HepG2 (cell line): ENCODE results near the gene AOX1. TPM values are rescaled to one million over a fixed set of nuclear protein-coding genes. Genes with fewer than 3 reads are reported as not detected.

ENCODE experiments used
- ATAC-seq: fragments of 200-7000 bp; cut with Tn5 transposase; 3 replicates; pipeline ENCODE4 v1.9.1; 2020; ENCODE audit warnings: mild to moderate bottlenecking, moderate library complexity
- BruUV-seq: library from RNA; stranded (reverse); fragments of 400-500 nt; replicated peaks from 2 replicates; lab custom pipeline; 2021; lab: Mats Ljungman, UMichigan
- CTCF ChIA-PET: fragments of 300-600 bp; formaldehyde crosslinking; extraction: SDS; loops from one replicate; lab custom pipeline; 2021; ENCODE audit warnings: low total read pairs, inconsistent platforms, low intra/inter-chr PET ratio; lab: Yijun Ruan, JAX
- POLR2A ChIA-PET: fragments of 350-600 bp; sonication (Branson Sonifier 250); formaldehyde crosslinking; loops from one replicate; lab custom pipeline; 2020; ENCODE audit warnings: antibody characterized with exemption, inconsistent platforms; lab: Yijun Ruan, JAX
- DNase-seq: peaks from one replicate; pipeline ENCODE4 v3.0.0-alpha.2; 2015; ENCODE audit warnings: low spot score
- FAIRE-seq: peaks from 3 replicates; lab custom pipeline; 2011; peaks lifted over from hg19 to GRCh38; lab: Jason Lieb, UNC
- H2AFZ ChIP-seq: one replicate; pipeline ENCODE4 v1.6.1; 2011; ENCODE audit warnings: low read length, inconsistent platforms
- H3K27ac ChIP-seq: fragments of 300-600 bp; 3 replicates; pipeline ENCODE4 v1.8.0; 2011; ENCODE audit warnings: mixed run types, mild to moderate bottlenecking, mixed read lengths, low read length, inconsistent platforms; ENCODE audit not compliant: insufficient read depth; ENCODE audit errors: extremely low read length
- H3K27me3 ChIP-seq, 2 experiments: fragments of 200-600 bp in 1 of 2; 2 replicates in 1 of 2; 3 replicates in 1 of 2; pipeline versions ENCODE4 v1.6.0 to v1.8.0; 2011; ENCODE audit warnings: low read length in 2 of 2, mild to moderate bottlenecking in 2 of 2, moderate library complexity in 2 of 2, inconsistent platforms in 1 of 2; ENCODE audit not compliant: insufficient read depth in 2 of 2, control insufficient read depth in 1 of 2
- H3K36me3 ChIP-seq, 2 experiments: fragments of 200-600 bp in 1 of 2; replicated peaks in 1 of 2; 2 replicates in 1 of 2; 3 replicates in 1 of 2; pipeline versions ENCODE4 v1.5.1 to v1.8.0; 2011; ENCODE audit warnings: low read length in 2 of 2, inconsistent platforms in 1 of 2; ENCODE audit not compliant: insufficient read depth in 2 of 2, control insufficient read depth in 1 of 2
- H3K4me1 ChIP-seq: 2 replicates; pipeline ENCODE4 v1.5.1; 2012; ENCODE audit warnings: low read length, inconsistent platforms; ENCODE audit not compliant: insufficient read depth
- H3K4me2 ChIP-seq: 2 replicates; pipeline ENCODE4 v1.6.0; 2011; ENCODE audit warnings: low read depth, low read length, inconsistent platforms
- H3K4me3 ChIP-seq, 3 experiments: fragments of 200-600 bp in 1 of 3; sonication (generic), shearing (Covaris generic) in 1 of 3; replicated peaks in 1 of 3; 2 replicates each; pipeline ENCODE4 v1.5.1; 2011 to 2016; ENCODE audit warnings: low read length in 3 of 3, inconsistent platforms in 2 of 3, low read depth in 2 of 3, mild to moderate bottlenecking in 2 of 3, control low read depth in 1 of 3, mixed read lengths in 1 of 3; ENCODE audit not compliant: insufficient read depth in 1 of 3
- H3K79me2 ChIP-seq: one replicate; pipeline ENCODE4 v1.6.1; 2011; ENCODE audit warnings: low read length, inconsistent platforms; ENCODE audit not compliant: insufficient read depth
- H3K9ac ChIP-seq: 2 replicates; pipeline ENCODE4 v1.6.0; 2011; ENCODE audit warnings: mild to moderate bottlenecking, low read depth, low read length, inconsistent platforms; ENCODE audit not compliant: insufficient read depth
- H3K9me3 ChIP-seq: 2 replicates; pipeline ENCODE4 v1.5.1; 2012; ENCODE audit warnings: mild to moderate bottlenecking, low read length
- H4K20me1 ChIP-seq: 2 replicates; pipeline ENCODE4 v1.6.0; 2011; ENCODE audit warnings: inconsistent platforms, mild to moderate bottlenecking, low read length, moderate library complexity; ENCODE audit not compliant: insufficient read depth
- FOXK2 ChIP-seq: fragments of 450-650 bp; IDR thresholded peaks from 2 replicates; pipeline ENCODE4 v1.6.1; 2016
- GZF1 ChIP-seq: sonication (generic); formaldehyde crosslinking; IDR thresholded peaks from 2 replicates; pipeline ENCODE4 v1.5.1; 2020; ENCODE audit warnings: mild to moderate bottlenecking, missing genetic modification reagents
- HDAC6 ChIP-seq: fragments of 200-600 bp; sonication (generic); IDR thresholded peaks from 2 replicates; pipeline ENCODE4 v1.7.0; 2017; ENCODE audit warnings: mild to moderate bottlenecking, antibody characterized with exemption, low read length, low read depth
- JUND ChIP-seq: sonication (generic); formaldehyde crosslinking; IDR thresholded peaks from 2 replicates; pipeline ENCODE4 v1.8.0; 2022; ENCODE audit warnings: mild to moderate bottlenecking, missing genetic modification reagents
- LRRFIP1 ChIP-seq: sonication (generic); formaldehyde crosslinking; conservative IDR thresholded peaks from 2 replicates; pipeline ENCODE4 v1.4.0; 2020; ENCODE audit warnings: missing genetic modification reagents
- MAF1 ChIP-seq: sonication (generic); formaldehyde crosslinking; IDR thresholded peaks from 2 replicates; pipeline ENCODE4 v1.5.0; 2020; ENCODE audit warnings: missing genetic modification reagents, borderline replicate concordance
- NR0B2 ChIP-seq: sonication (generic); formaldehyde crosslinking; IDR thresholded peaks from 2 replicates; pipeline ENCODE4 v1.4.0; 2020; ENCODE audit warnings: mild to moderate bottlenecking, missing genetic modification reagents
- REXO4 ChIP-seq: sonication (generic); formaldehyde crosslinking; IDR thresholded peaks from 2 replicates; pipeline ENCODE4 v1.8.0; 2022; ENCODE audit warnings: missing genetic modification reagents, mild to moderate bottlenecking, borderline replicate concordance
- RFX5 ChIP-seq: IDR thresholded peaks from 2 replicates; pipeline ENCODE4 v1.6.1; 2011; ENCODE audit warnings: low read depth, low read length, improper control_type of control experiment
- ZC3H13 ChIP-seq: sonication (generic); formaldehyde crosslinking; IDR thresholded peaks from 2 replicates; pipeline ENCODE4 v1.8.1; 2023; ENCODE audit warnings: mild to moderate bottlenecking, missing genetic modification reagents, moderate library complexity
- ZNF383 ChIP-seq: sonication (generic); formaldehyde crosslinking; IDR thresholded peaks from 2 replicates; pipeline ENCODE4 v1.4.0; 2020; ENCODE audit warnings: missing genetic modification reagents, mild to moderate bottlenecking, borderline replicate concordance
- ZNF572 ChIP-seq: sonication (generic); formaldehyde crosslinking; IDR thresholded peaks from 2 replicates; pipeline ENCODE4 v1.5.1; 2020; ENCODE audit warnings: mild to moderate bottlenecking, missing genetic modification reagents
- ZNF768 ChIP-seq: sonication (generic); formaldehyde crosslinking; IDR thresholded peaks from 2 replicates; pipeline ENCODE4 v1.4.0; 2020; ENCODE audit warnings: missing genetic modification reagents
- ZNF790 ChIP-seq: sonication (generic); formaldehyde crosslinking; IDR thresholded peaks from 2 replicates; pipeline ENCODE4 v1.8.0; 2022; ENCODE audit warnings: missing genetic modification reagents, mild to moderate bottlenecking, borderline replicate concordance
- ZNF792 ChIP-seq: IDR thresholded peaks from 2 replicates; pipeline ENCODE4 v1.6.1; 2016
- ZSCAN21 ChIP-seq: sonication (generic); formaldehyde crosslinking; IDR thresholded peaks from 2 replicates; pipeline ENCODE4 v1.8.0; 2022; ENCODE audit warnings: mild to moderate bottlenecking, missing genetic modification reagents, moderate library complexity, borderline replicate concordance
- WGBS: methylation state at CpG from one replicate; pipeline ENCODE4 v1.1.6; 2017; ENCODE audit warnings: low lambda C conversion rate; 5-methylcytosine and 5-hydroxymethylcytosine counted together
- in situ Hi-C: cut with HindIII; loops from 2 replicates; pipeline ENCODE4 v1.10.0; 2017; ENCODE audit warnings: low pct_unique_long_range_greater_than_20kb; ENCODE audit not compliant: extremely low pct_ligation_motif_present
- intact Hi-C: fragments of 100-400 bp; cut with micrococcal nuclease; formaldehyde crosslinking; loops from one replicate; pipeline ENCODE4 v1.10.0; 2022; ENCODE audit not compliant: unreplicated experiment
- polyA plus RNA-seq, 8 experiments: library from polyadenylated mRNA; depleted of rRNA in 3 of 8; stranded (reverse) in 7 of 8; unstranded in 1 of 8; fragments of >200 nt; fragmentation: Illumina TruSeq in 4 of 8; extraction: Trizol in 4 of 8; gene quantifications; 2 replicates each; pipeline versions ENCODE4 v1.2.1 to v1.2.3, GENCODE V29; 2011 to 2016; ENCODE audit warnings: low read depth in 4 of 8, missing spikeins in 1 of 8, mixed read lengths in 1 of 8; ENCODE audit not compliant: insufficient read depth in 1 of 8
- total RNA-seq, 5 experiments: library from RNA; depleted of rRNA; stranded (reverse); fragments of >200 nt; fragmentation: Illumina TruSeq; extraction: Trizol; gene quantifications; 2 replicates each; pipeline ENCODE4 v1.2.3, GENCODE V29; 2016; ENCODE audit warnings: low read depth in 1 of 5
- TF ChIP-seq, protein P1 (sequence below): sonication (generic); formaldehyde crosslinking; IDR thresholded peaks from 2 replicates; pipeline ENCODE4 v1.4.0; 2020; ENCODE audit warnings: missing genetic modification reagents, borderline replicate concordance
- TF ChIP-seq, protein P2 (sequence below): sonication (generic); formaldehyde crosslinking; IDR thresholded peaks from 2 replicates; pipeline ENCODE4 v1.5.0; 2020; ENCODE audit warnings: missing genetic modification reagents

The AOX1 gene
- total and polyA plus RNA-seq, 2 of the 13 experiments (the other 11 are each of a cell fraction or from before 2014, with no cell fraction given), result 9.2 to 18.0 TPM

GRCh38 chr2:200673191-200673590 lies 87.4 kb downstream of the AOX1 start:
- Histone ChIP-seq H3K4me3 (no peak overlapping the region), H3K4me2 (no peak overlapping the region), H3K27ac (no peak overlapping the region), H3K27me3 (no peaks in the 10 kb centered on the region), H2AFZ (no peak overlapping the region), H4K20me1 (no peaks in the 10 kb centered on the region), H3K36me3 (no peaks in the 10 kb centered on the region), H3K79me2 (no peaks in the 10 kb centered on the region), H3K4me1 (peaks cover 9% of the 10 kb centered on the region), H3K9ac (no peak overlapping the region), H3K9me3 (no peaks in the 10 kb centered on the region)
- POLR2A ChIA-PET, result no interaction called here
- no peak for TF ChIP-seq ZNF790 (CRISPR knock-in tag)
- no peak for TF ChIP-seq ZNF383
- TF ChIP-seq RFX5, result no peak
- TF ChIP-seq ZNF768 (CRISPR knock-in tag), result no peak
- no peak for TF ChIP-seq NR0B2 (CRISPR knock-in tag)
- TF ChIP-seq ZSCAN21 (CRISPR knock-in tag), result no peak
- no peak for TF ChIP-seq ZNF792 (CRISPR knock-in tag)
- no peak for TF ChIP-seq ZC3H13 (CRISPR knock-in tag)
- TF ChIP-seq LRRFIP1 (CRISPR knock-in tag), result no peak
- TF ChIP-seq, protein P1, sequence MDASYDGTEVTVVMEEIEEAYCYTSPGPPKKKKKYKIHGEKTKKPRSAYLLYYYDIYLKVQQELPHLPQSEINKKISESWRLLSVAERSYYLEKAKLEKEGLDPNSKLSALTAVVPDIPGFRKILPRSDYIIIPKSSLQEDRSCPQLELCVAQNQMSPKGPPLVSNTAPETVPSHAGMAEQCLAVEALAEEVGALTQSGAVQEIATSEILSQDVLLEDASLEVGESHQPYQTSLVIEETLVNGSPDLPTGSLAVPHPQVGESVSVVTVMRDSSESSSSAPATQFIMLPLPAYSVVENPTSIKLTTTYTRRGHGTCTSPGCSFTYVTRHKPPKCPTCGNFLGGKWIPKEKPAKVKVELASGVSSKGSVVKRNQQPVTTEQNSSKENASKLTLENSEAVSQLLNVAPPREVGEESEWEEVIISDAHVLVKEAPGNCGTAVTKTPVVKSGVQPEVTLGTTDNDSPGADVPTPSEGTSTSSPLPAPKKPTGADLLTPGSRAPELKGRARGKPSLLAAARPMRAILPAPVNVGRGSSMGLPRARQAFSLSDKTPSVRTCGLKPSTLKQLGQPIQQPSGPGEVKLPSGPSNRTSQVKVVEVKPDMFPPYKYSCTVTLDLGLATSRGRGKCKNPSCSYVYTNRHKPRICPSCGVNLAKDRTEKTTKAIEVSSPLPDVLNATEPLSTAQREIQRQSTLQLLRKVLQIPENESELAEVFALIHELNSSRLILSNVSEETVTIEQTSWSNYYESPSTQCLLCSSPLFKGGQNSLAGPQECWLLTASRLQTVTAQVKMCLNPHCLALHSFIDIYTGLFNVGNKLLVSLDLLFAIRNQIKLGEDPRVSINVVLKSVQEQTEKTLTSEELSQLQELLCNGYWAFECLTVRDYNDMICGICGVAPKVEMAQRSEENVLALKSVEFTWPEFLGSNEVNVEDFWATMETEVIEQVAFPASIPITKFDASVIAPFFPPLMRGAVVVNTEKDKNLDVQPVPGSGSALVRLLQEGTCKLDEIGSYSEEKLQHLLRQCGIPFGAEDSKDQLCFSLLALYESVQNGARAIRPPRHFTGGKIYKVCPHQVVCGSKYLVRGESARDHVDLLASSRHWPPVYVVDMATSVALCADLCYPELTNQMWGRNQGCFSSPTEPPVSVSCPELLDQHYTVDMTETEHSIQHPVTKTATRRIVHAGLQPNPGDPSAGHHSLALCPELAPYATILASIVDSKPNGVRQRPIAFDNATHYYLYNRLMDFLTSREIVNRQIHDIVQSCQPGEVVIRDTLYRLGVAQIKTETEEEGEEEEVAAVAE, result no peak
- TF ChIP-seq JUND (CRISPR knock-in tag), result no peak
- TF ChIP-seq FOXK2, result no peak
- TF ChIP-seq MAF1 (CRISPR knock-in tag), result no peak
- no peak for TF ChIP-seq GZF1 (CRISPR knock-in tag)
- TF ChIP-seq HDAC6, result no peak
- no peak for TF ChIP-seq REXO4 (CRISPR knock-in tag)
- TF ChIP-seq, protein P2, sequence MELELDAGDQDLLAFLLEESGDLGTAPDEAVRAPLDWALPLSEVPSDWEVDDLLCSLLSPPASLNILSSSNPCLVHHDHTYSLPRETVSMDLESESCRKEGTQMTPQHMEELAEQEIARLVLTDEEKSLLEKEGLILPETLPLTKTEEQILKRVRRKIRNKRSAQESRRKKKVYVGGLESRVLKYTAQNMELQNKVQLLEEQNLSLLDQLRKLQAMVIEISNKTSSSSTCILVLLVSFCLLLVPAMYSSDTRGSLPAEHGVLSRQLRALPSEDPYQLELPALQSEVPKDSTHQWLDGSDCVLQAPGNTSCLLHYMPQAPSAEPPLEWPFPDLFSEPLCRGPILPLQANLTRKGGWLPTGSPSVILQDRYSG (CRISPR knock-in tag), result no peak
- no peak for TF ChIP-seq ZNF572
- FAIRE-seq (no peak), ATAC-seq (no peak), DNase-seq (no peak)
- CTCF ChIA-PET, result no interaction called here
- intact Hi-C loops (no loop called here), in situ Hi-C loops (no loop called here)
- BruUV-seq, result no TSS peak
- 59% methylated on average over 5 of the region's 5 CpGs for WGBS
